Measurements from ENCODE around the gene BMP5. TPM values are rescaled to one million over a fixed set of nuclear protein-coding genes. Genes with fewer than 3 reads are reported as not detected.

The BMP5 gene
- polyA plus RNA-seq, 3 donors, result not detected

GRCh38 chr6:55870181-55870813 is 5.1 kb downstream of the BMP5 start:
- Mint-ChIP-seq H3K9me3 (no peaks in the 10 kb centered on the region), H3K27me3 (ENCODE audit: low read depth in 3 of 3) (no peaks in the 10 kb centered on the region), H3K4me1 (no peaks in the 10 kb centered on the region), H3K4me3 (no peak overlapping the region), H3K36me3 (no peaks in the 10 kb centered on the region), H3K27ac (no peak overlapping the region)
- DNase-seq, result no peak
- H3K79me2 ChIP-seq (ENCODE audit: insufficient read depth, low read length), result no peaks in the 10 kb centered on the region
- TF ChIP-seq CTCF (IDR thresholded peaks at IDR 0.05), result no peak
- no peaks in the 10 kb centered on the region for H3K36me3 ChIP-seq (replicated peaks in 1 of 2; ENCODE audit: control insufficient read depth in 1 of 2, insufficient read depth in 2 of 2, low read length in 2 of 2)
- no peaks in the 10 kb centered on the region for H3K4me1 ChIP-seq (ENCODE audit: control insufficient read depth in 1 of 2, insufficient read depth in 2 of 2, low read length in 2 of 2)
- no peak overlapping the region for H2AFZ ChIP-seq (ENCODE audit: insufficient read depth, low read depth, low read length, poor library complexity, severe bottlenecking)
- no peak overlapping the region for H3K4me2 ChIP-seq (replicated peaks; ENCODE audit: extremely low read depth, low read length, poor library complexity, severe bottlenecking)
- H3K9me3 ChIP-seq (replicated peaks in 1 of 2; ENCODE audit: control insufficient read depth in 1 of 2, insufficient read depth in 1 of 2, low read length in 2 of 2), result no peaks in the 10 kb centered on the region
- intact Hi-C loops (cut with micrococcal nuclease), result no loop called here
- no CpG with 5 or more reads among the region's 3 CpGs for WGBS (ENCODE audit: insufficient coverage)
- no peaks in the 10 kb centered on the region for H4K20me1 ChIP-seq (ENCODE audit: insufficient read depth, low read length)
- no peak overlapping the region for H3K27ac ChIP-seq (ENCODE audit: low read depth in 1 of 2, low read length in 2 of 2)
- H3K4me3 ChIP-seq (replicated peaks in 1 of 3; ENCODE audit: low read depth in 2 of 3, low read length in 3 of 3), result no peak overlapping the region
- no peaks in the 10 kb centered on the region for H3K27me3 ChIP-seq (ENCODE audit: control insufficient read depth in 2 of 2, insufficient read depth in 2 of 2, low read length in 2 of 2)
- H3K9ac ChIP-seq (ENCODE audit: insufficient read depth, low read length, poor library complexity, severe bottlenecking), result no peak overlapping the region

GRCh38 chr6:55869674-55870073 is 5.7 kb downstream of the BMP5 start:
- H3K27ac Mint-ChIP-seq, result no peak overlapping the region
- H3K4me3 Mint-ChIP-seq, result no peak overlapping the region

More at GRCh38 chr6:55869674-55870073, 5.7 kb downstream of the BMP5 start:
- H3K27me3 Mint-ChIP-seq (ENCODE audit: low read depth in 3 of 3), result no peaks in the 10 kb centered on the region
- DNase-seq, result no peak
- WGBS (ENCODE audit: insufficient coverage), result 75% methylated on average over 1 of the region's 1 CpG
- intact Hi-C loops (cut with micrococcal nuclease), result no loop called here
- Histone ChIP-seq H3K4me1 (ENCODE audit: control insufficient read depth in 1 of 2, insufficient read depth in 2 of 2, low read length in 2 of 2) (no peaks in the 10 kb centered on the region), H3K27ac (ENCODE audit: low read depth in 1 of 2, low read length in 2 of 2) (no peak overlapping the region), H4K20me1 (ENCODE audit: insufficient read depth, low read length) (no peaks in the 10 kb centered on the region), H3K79me2 (ENCODE audit: insufficient read depth, low read length) (no peaks in the 10 kb centered on the region), H3K27me3 (ENCODE audit: control insufficient read depth in 2 of 2, insufficient read depth in 2 of 2, low read length in 2 of 2) (no peaks in the 10 kb centered on the region), H2AFZ (ENCODE audit: insufficient read depth, low read depth, low read length, poor library complexity, severe bottlenecking) (no peak overlapping the region), H3K4me3 (replicated peaks in 1 of 3; ENCODE audit: low read depth in 2 of 3, low read length in 3 of 3) (no peak overlapping the region), H3K9ac (ENCODE audit: insufficient read depth, low read length, poor library complexity, severe bottlenecking) (no peak overlapping the region), H3K36me3 (replicated peaks in 1 of 2; ENCODE audit: control insufficient read depth in 1 of 2, insufficient read depth in 2 of 2, low read length in 2 of 2) (no peaks in the 10 kb centered on the region), H3K4me2 (replicated peaks; ENCODE audit: extremely low read depth, low read length, poor library complexity, severe bottlenecking) (no peak overlapping the region), H3K9me3 (replicated peaks in 1 of 2; ENCODE audit: control insufficient read depth in 1 of 2, insufficient read depth in 1 of 2, low read length in 2 of 2) (no peaks in the 10 kb centered on the region)
- H3K4me1 Mint-ChIP-seq, result no peaks in the 10 kb centered on the region
- no peaks in the 10 kb centered on the region for H3K36me3 Mint-ChIP-seq
- TF ChIP-seq CTCF (IDR thresholded peaks at IDR 0.05), result no peak
- no peaks in the 10 kb centered on the region for H3K9me3 Mint-ChIP-seq

Measured in CD14-positive monocyte (primary cell).